Breast epithelium (tissue), 4 donors: ENCODE data around the gene KERA. TPM values are rescaled to one million over a fixed set of nuclear protein-coding genes. Genes with fewer than 3 reads are reported as not detected.

Experiments
- DNase-seq, 2 donors: peaks; one replicate each; pipeline ENCODE4 v3.0.0-alpha.2; 2019; ENCODE audit warnings: low spot score in 2 of 2
- H3K27ac ChIP-seq, 2 donors: fragments of 200-600 bp; sonication (generic) in 1 of 2; one replicate each; pipeline ENCODE4 v1.5.1; 2016 to 2019; ENCODE audit warnings: mild to moderate bottlenecking in 1 of 2
- H3K27me3 ChIP-seq, 2 donors: fragments of 200-600 bp; sonication (generic) in 1 of 2; one replicate each; pipeline versions ENCODE4 v1.5.1 to v1.6.0; 2017 to 2019; ENCODE audit warnings: control low read depth in 1 of 2, mild to moderate bottlenecking in 1 of 2
- H3K36me3 ChIP-seq: fragments of 200-600 bp; one replicate; pipeline ENCODE4 v1.5.1; 2019
- H3K4me1 ChIP-seq, 2 donors: fragments of 200-600 bp; sonication (generic); one replicate each; pipeline ENCODE4 v1.5.1; 2016 to 2019; ENCODE audit warnings: control low read depth in 1 of 2
- H3K4me3 ChIP-seq, 3 donors: fragments of 200-600 bp; sonication (generic); 1 replicate in 2 of 3; 2 replicates in 1 of 3; pipeline ENCODE4 v1.5.1; 2016 to 2019; ENCODE audit warnings: mild to moderate bottlenecking in 3 of 3, moderate library complexity in 2 of 3
- H3K9me3 ChIP-seq, 2 donors: fragments of 200-600 bp; sonication (generic) in 1 of 2; one replicate each; pipeline ENCODE4 v1.5.1; 2016 to 2019; ENCODE audit warnings: control low read depth in 1 of 2
- CTCF ChIP-seq, 3 donors: fragments of 450-650 bp; IDR thresholded peaks; one replicate each; pipeline ENCODE4 v1.5.1; 2016 to 2017; ENCODE audit warnings: antibody characterized with exemption in 3 of 3, mild to moderate bottlenecking in 3 of 3, moderate library complexity in 3 of 3
- POLR2A ChIP-seq: fragments of 450-650 bp; IDR thresholded peaks from one replicate; pipeline ENCODE4 v1.6.1; 2016; ENCODE audit warnings: antibody characterized with exemption, mild to moderate bottlenecking, moderate library complexity
- POLR2AphosphoS5 ChIP-seq, 3 donors: sonication (generic); formaldehyde crosslinking; IDR thresholded peaks; one replicate each; pipeline ENCODE4 v1.6.1; 2017; ENCODE audit warnings: antibody characterized with exemption in 3 of 3
- intact Hi-C: fragments of 100-400 bp; cut with DNase I; formaldehyde crosslinking; loops from one replicate; pipeline ENCODE4 v1.15.1; 2023; ENCODE audit warnings: low total_unique reads
- total RNA-seq, 3 donors: library from RNA; depleted of rRNA; stranded (reverse); fragments of >200 nt; gene quantifications; one replicate each; pipeline ENCODE4 v1.1.0, GENCODE V29; 2016

The KERA gene
- total RNA-seq, 3 donors from 2014 or later: 0.15 to 0.33 TPM; not detected in 1

- TF ChIP-seq CTCF (IDR thresholded peaks at IDR 0.05): no peak
- TF ChIP-seq POLR2A: no peak
- no peak for TF ChIP-seq POLR2AphosphoS5 (IDR thresholded peaks at IDR 0.05)
- no peaks in the 10 kb centered on the region for H3K4me1 ChIP-seq
- no peaks in the 10 kb centered on the region for H3K36me3 ChIP-seq
- no peaks in the 10 kb centered on the region for H3K9me3 ChIP-seq
- no peak for DNase-seq
- no peak overlapping the region for H3K27ac ChIP-seq
- intact Hi-C loops: no loop called here
- no peak overlapping the region for H3K4me3 ChIP-seq
- H3K27me3 ChIP-seq: no peaks in the 10 kb centered on the region
These were observed 3.3 kb upstream of the KERA start for GRCh38 chr12:91061091-91061490.

GRCh38 chr12:91059211-91059610 lies 1.4 kb upstream of the KERA start:
- intact Hi-C loops: no loop called here
- TF ChIP-seq POLR2A (no peak), CTCF (IDR thresholded peaks at IDR 0.05) (no peak), POLR2AphosphoS5 (IDR thresholded peaks at IDR 0.05) (no peak)
- no peaks in the 10 kb centered on the region for H3K27me3 ChIP-seq
- no peak overlapping the region for H3K27ac ChIP-seq
- H3K4me3 ChIP-seq: no peak overlapping the region
- no peaks in the 10 kb centered on the region for H3K4me1 ChIP-seq
- no peak for DNase-seq
- no peaks in the 10 kb centered on the region for H3K36me3 ChIP-seq
- H3K9me3 ChIP-seq: no peaks in the 10 kb centered on the region

GRCh38 chr12:91058786-91059185 lies 962 bp upstream of the KERA start:
- DNase-seq: no peak
- H3K4me1 ChIP-seq: no peaks in the 10 kb centered on the region
- H3K27ac ChIP-seq: no peak overlapping the region
- H3K4me3 ChIP-seq: no peak overlapping the region
- H3K9me3 ChIP-seq: no peaks in the 10 kb centered on the region
- TF ChIP-seq CTCF (IDR thresholded peaks at IDR 0.05) (no peak), POLR2AphosphoS5 (IDR thresholded peaks at IDR 0.05) (no peak), POLR2A (no peak)
- H3K36me3 ChIP-seq: no peaks in the 10 kb centered on the region
- intact Hi-C loops: no loop called here
- H3K27me3 ChIP-seq: no peaks in the 10 kb centered on the region

- DNase-seq: no peak
- H3K27me3 ChIP-seq: no peaks in the 10 kb centered on the region
- no peaks in the 10 kb centered on the region for H3K36me3 ChIP-seq
- TF ChIP-seq POLR2AphosphoS5 (IDR thresholded peaks at IDR 0.05): no peak
- no peak for TF ChIP-seq CTCF (IDR thresholded peaks at IDR 0.05)
- TF ChIP-seq POLR2A: no peak
- H3K4me1 ChIP-seq: no peaks in the 10 kb centered on the region
- no peaks in the 10 kb centered on the region for H3K9me3 ChIP-seq
- no peak overlapping the region for H3K4me3 ChIP-seq
- no peak overlapping the region for H3K27ac ChIP-seq
- intact Hi-C loops: loop anchor here (2.0 kb wide), 1 partner anchor 34 kb away; no protein-coding TSS in a partner anchor
These were observed 1.3 kb downstream of the KERA start for GRCh38 chr12:91056488-91056887.

GRCh38 chr12:91055976-91056375 lies 1.8 kb downstream of the KERA start:
- no peak overlapping the region for H3K27ac ChIP-seq
- no peaks in the 10 kb centered on the region for H3K9me3 ChIP-seq
- H3K36me3 ChIP-seq: no peaks in the 10 kb centered on the region
- TF ChIP-seq CTCF (IDR thresholded peaks at IDR 0.05) (no peak), POLR2A (no peak), POLR2AphosphoS5 (IDR thresholded peaks at IDR 0.05) (no peak)
- no peaks in the 10 kb centered on the region for H3K4me1 ChIP-seq
- intact Hi-C loops: loop anchor here (2.0 kb wide), 1 partner anchor 35 kb away; no protein-coding TSS in a partner anchor
- H3K4me3 ChIP-seq: no peak overlapping the region
- no peaks in the 10 kb centered on the region for H3K27me3 ChIP-seq
- DNase-seq: no peak
